ENCODE measurements around the gene TFB2M.
"Not testable (repeated sequence)": the region's sequence is repeated elsewhere in the genome, so short reads cannot be mapped to it uniquely, and the experiment has no call there.

TFB2M gene

GRCh38 chr1:246566813-246567645 lies 968 bp upstream of the TFB2M start:
- peaks cover 4% of the 10 kb centered on the region; the same call in 1 of the 2 replicates for H3K4me1 ChIP-seq (ENCODE audit: insufficient read depth, low read length)
- H3K4me3 ChIP-seq (ENCODE audit: low read length) = peak overlapping the region; percentile 100
- peak overlapping the region; percentile 91 for H3K27ac ChIP-seq (ENCODE audit: low read length)
- peak overlapping the region; percentile 95 for H3K9ac ChIP-seq (ENCODE audit: low read depth, low read length)
- no peaks in the 10 kb centered on the region for H3K9me3 ChIP-seq (ENCODE audit: insufficient read depth, low read depth, low read length)
- no peaks in the 10 kb centered on the region for H3K27me3 ChIP-seq (ENCODE audit: insufficient read depth, low read length)
- peaks cover 21% of the 10 kb centered on the region for H3K36me3 ChIP-seq (ENCODE audit: insufficient read depth, low read depth, low read length)

- Histone ChIP-seq H3K27me3 (ENCODE audit: insufficient read depth, low read length) (no peaks in the 10 kb centered on the region), H3K9me3 (ENCODE audit: insufficient read depth, low read depth, low read length) (no peaks in the 10 kb centered on the region), H3K9ac (ENCODE audit: low read depth, low read length) (peak overlapping the region; percentile 95), H3K4me1 (ENCODE audit: insufficient read depth, low read length) (peaks cover 4% of the 10 kb centered on the region; the same call in 1 of the 2 replicates), H3K27ac (ENCODE audit: low read length) (no peak overlapping the region), H3K36me3 (ENCODE audit: insufficient read depth, low read depth, low read length) (peaks cover 22% of the 10 kb centered on the region), H3K4me3 (ENCODE audit: low read length) (peak overlapping the region; percentile 100)
Measured at GRCh38 chr1:246565751-246566127, 322 bp downstream of the TFB2M start.

DNA sequence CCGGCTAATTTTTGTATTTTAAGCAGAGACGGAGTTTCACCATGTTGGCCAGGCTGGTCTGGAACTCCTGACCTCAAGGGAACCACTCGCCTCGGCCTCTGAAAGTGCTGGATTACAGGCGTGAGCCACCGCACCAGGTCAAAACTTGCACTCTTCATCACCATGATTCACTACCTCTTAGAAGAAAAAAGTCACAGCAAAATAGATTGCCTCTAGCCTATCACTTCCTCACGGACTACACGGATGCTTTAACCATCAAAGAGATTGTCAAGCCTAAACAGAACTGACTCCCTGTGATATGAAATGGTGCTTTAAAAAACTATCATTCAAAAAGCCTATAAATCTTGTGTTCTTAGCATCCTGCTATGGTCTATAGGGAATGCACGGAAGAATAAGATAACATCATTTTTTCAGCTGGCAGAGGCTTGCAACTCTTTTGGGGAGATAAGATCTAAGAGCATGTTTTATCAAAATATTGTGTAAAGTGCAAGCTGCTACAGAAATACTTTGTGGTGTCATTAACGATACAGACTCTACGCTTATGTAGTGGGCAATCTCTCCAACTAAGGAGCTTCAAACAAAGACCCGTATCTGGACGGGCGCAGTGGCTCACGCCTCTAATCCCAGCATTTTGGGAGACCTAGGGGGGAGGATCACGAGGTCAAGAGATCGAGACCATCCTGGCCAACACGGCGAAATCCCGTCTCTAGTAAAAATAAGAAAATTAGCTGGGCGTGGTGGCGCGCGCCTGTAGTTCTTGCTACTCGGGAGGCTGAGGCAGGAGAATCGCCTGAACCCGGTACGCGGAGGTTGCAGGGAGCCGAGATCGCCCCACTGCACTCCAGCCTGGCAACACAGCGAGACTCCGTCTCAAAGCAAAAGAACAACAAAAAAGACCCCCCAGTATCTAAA lies 966 bp downstream of the TFB2M start:
- H3K36me3 ChIP-seq (ENCODE audit: insufficient read depth, low read depth, low read length) = peaks cover 28% of the 10 kb centered on the region
- H3K4me3 ChIP-seq (ENCODE audit: low read length) = peak overlapping the region; percentile 100
- H3K9ac ChIP-seq (ENCODE audit: low read depth, low read length) = peak overlapping the region; percentile 95
- no peak overlapping the region for H3K27ac ChIP-seq (ENCODE audit: low read length)
- H3K4me1 ChIP-seq (ENCODE audit: insufficient read depth, low read length) = peaks cover 4% of the 10 kb centered on the region; the same call in 1 of the 2 replicates
- no peaks in the 10 kb centered on the region for H3K27me3 ChIP-seq (ENCODE audit: insufficient read depth, low read length)
- no peaks in the 10 kb centered on the region for H3K9me3 ChIP-seq (ENCODE audit: insufficient read depth, low read depth, low read length)

- H3K27me3 ChIP-seq (ENCODE audit: insufficient read depth, low read length); H3K4me3 ChIP-seq (ENCODE audit: low read length); H3K9ac ChIP-seq (ENCODE audit: low read depth, low read length); H3K27ac ChIP-seq (ENCODE audit: low read length); H3K9me3 ChIP-seq (ENCODE audit: insufficient read depth, low read depth, low read length); H3K4me1 ChIP-seq (ENCODE audit: insufficient read depth, low read length): not testable (repeated sequence)
- H3K36me3 ChIP-seq (ENCODE audit: insufficient read depth, low read depth, low read length) = peaks cover 60% of the 10 kb centered on the region
Measured at GRCh38 chr1:246560833-246561232, 5.2 kb downstream of the TFB2M start.

- no peak overlapping the region for H3K9ac ChIP-seq (ENCODE audit: low read depth, low read length)
- no peaks in the 10 kb centered on the region for H3K4me1 ChIP-seq (ENCODE audit: insufficient read depth, low read length)
- no peak overlapping the region for H3K27ac ChIP-seq (ENCODE audit: low read length)
- H3K4me3 ChIP-seq (ENCODE audit: low read length) = no peak overlapping the region
- no peaks in the 10 kb centered on the region for H3K27me3 ChIP-seq (ENCODE audit: insufficient read depth, low read length)
- no peaks in the 10 kb centered on the region for H3K9me3 ChIP-seq (ENCODE audit: insufficient read depth, low read depth, low read length)
- H3K36me3 ChIP-seq (ENCODE audit: insufficient read depth, low read depth, low read length) = peaks cover 72% of the 10 kb centered on the region
Measured at GRCh38 chr1:246559310-246559709, 6.8 kb downstream of the TFB2M start.

DNA sequence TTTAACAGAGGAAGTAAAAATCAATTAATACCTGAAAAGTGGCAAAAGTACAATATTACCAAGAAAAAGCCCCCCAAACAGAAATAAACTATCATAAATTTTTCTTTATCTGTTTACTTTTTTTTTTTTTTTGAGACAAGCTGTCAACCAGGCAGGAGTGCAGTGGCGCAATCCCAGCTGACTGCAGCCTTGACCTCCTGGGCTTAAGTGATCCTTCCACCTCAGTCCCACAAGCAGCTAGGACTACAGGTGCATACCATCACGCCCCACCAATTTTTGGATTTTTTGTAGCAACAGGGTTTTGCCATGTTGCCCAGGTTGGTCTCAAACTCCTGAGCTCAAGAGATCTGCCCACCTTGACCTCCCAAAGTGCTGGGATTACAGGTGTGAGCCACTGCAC lies 8.0 kb downstream of the TFB2M start:
- Histone ChIP-seq H3K9me3 (ENCODE audit: insufficient read depth, low read depth, low read length) (no peaks in the 10 kb centered on the region), H3K36me3 (ENCODE audit: insufficient read depth, low read depth, low read length) (peaks cover 72% of the 10 kb centered on the region), H3K9ac (ENCODE audit: low read depth, low read length) (no peak overlapping the region), H3K4me1 (ENCODE audit: insufficient read depth, low read length) (no peaks in the 10 kb centered on the region), H3K27ac (ENCODE audit: low read length) (no peak overlapping the region), H3K27me3 (ENCODE audit: insufficient read depth, low read length) (no peaks in the 10 kb centered on the region), H3K4me3 (ENCODE audit: low read length) (no peak overlapping the region)

GRCh38 chr1:246554201-246554600 lies 11.9 kb downstream of the TFB2M start:
- Histone ChIP-seq H3K4me3 (ENCODE audit: low read length) (no peak overlapping the region), H3K4me1 (ENCODE audit: insufficient read depth, low read length) (no peaks in the 10 kb centered on the region), H3K9me3 (ENCODE audit: insufficient read depth, low read depth, low read length) (no peaks in the 10 kb centered on the region), H3K9ac (ENCODE audit: low read depth, low read length) (no peak overlapping the region), H3K27ac (ENCODE audit: low read length) (no peak overlapping the region), H3K27me3 (ENCODE audit: insufficient read depth, low read length) (no peaks in the 10 kb centered on the region), H3K36me3 (ENCODE audit: insufficient read depth, low read depth, low read length) (peaks cover 78% of the 10 kb centered on the region)

GRCh38 chr1:246552110-246552509 lies 14.0 kb downstream of the TFB2M start:
- Histone ChIP-seq H3K36me3 (ENCODE audit: insufficient read depth, low read depth, low read length) (peaks cover 89% of the 10 kb centered on the region), H3K27ac (ENCODE audit: low read length) (no peak overlapping the region), H3K4me3 (ENCODE audit: low read length) (no peak overlapping the region), H3K9me3 (ENCODE audit: insufficient read depth, low read depth, low read length) (no peaks in the 10 kb centered on the region), H3K4me1 (ENCODE audit: insufficient read depth, low read length) (no peaks in the 10 kb centered on the region), H3K27me3 (ENCODE audit: insufficient read depth, low read length) (no peaks in the 10 kb centered on the region), H3K9ac (ENCODE audit: low read depth, low read length) (no peak overlapping the region)

- Histone ChIP-seq H3K4me3 (ENCODE audit: low read length) (no peak overlapping the region), H3K27me3 (ENCODE audit: insufficient read depth, low read length) (no peaks in the 10 kb centered on the region), H3K36me3 (ENCODE audit: insufficient read depth, low read depth, low read length) (peaks cover 79% of the 10 kb centered on the region), H3K27ac (ENCODE audit: low read length) (no peak overlapping the region), H3K4me1 (ENCODE audit: insufficient read depth, low read length) (no peaks in the 10 kb centered on the region), H3K9me3 (ENCODE audit: insufficient read depth, low read depth, low read length) (no peaks in the 10 kb centered on the region), H3K9ac (ENCODE audit: low read depth, low read length) (no peak overlapping the region)
Measured at GRCh38 chr1:246550402-246550801, 15.7 kb downstream of the TFB2M start.

GRCh38 chr1:246549665-246550064 lies 16.4 kb downstream of the TFB2M start:
- no peaks in the 10 kb centered on the region for H3K9me3 ChIP-seq (ENCODE audit: insufficient read depth, low read depth, low read length)
- H3K27ac ChIP-seq (ENCODE audit: low read length) = no peak overlapping the region
- H3K36me3 ChIP-seq (ENCODE audit: insufficient read depth, low read depth, low read length) = peaks cover 73% of the 10 kb centered on the region
- no peak overlapping the region for H3K9ac ChIP-seq (ENCODE audit: low read depth, low read length)
- H3K27me3 ChIP-seq (ENCODE audit: insufficient read depth, low read length) = no peaks in the 10 kb centered on the region
- H3K4me1 ChIP-seq (ENCODE audit: insufficient read depth, low read length) = no peaks in the 10 kb centered on the region
- H3K4me3 ChIP-seq (ENCODE audit: low read length) = no peak overlapping the region

- H3K4me3 ChIP-seq (ENCODE audit: low read length) = no peak overlapping the region
- H3K9ac ChIP-seq (ENCODE audit: low read depth, low read length) = no peak overlapping the region
- peaks cover 71% of the 10 kb centered on the region for H3K36me3 ChIP-seq (ENCODE audit: insufficient read depth, low read depth, low read length)
- H3K27me3 ChIP-seq (ENCODE audit: insufficient read depth, low read length) = no peaks in the 10 kb centered on the region
- H3K27ac ChIP-seq (ENCODE audit: low read length) = no peak overlapping the region
- H3K4me1 ChIP-seq (ENCODE audit: insufficient read depth, low read length) = no peaks in the 10 kb centered on the region
- no peaks in the 10 kb centered on the region for H3K9me3 ChIP-seq (ENCODE audit: insufficient read depth, low read depth, low read length)
Measured at GRCh38 chr1:246544001-246544400, 22.1 kb downstream of the TFB2M start.

Measured in iPS-20b (cell line).